K562 (cell line): ENCODE results near the gene ADTRP. TPM values are rescaled to one million over a fixed set of nuclear protein-coding genes. Genes with fewer than 3 reads are reported as not detected.

Source experiments
- ATAC-seq: fragments of 200-7000 bp; cut with Tn5 transposase; 3 replicates; pipeline ENCODE4 v1.9.1; 2020; ENCODE audit warnings: moderate library complexity
- BruUV-seq: library from RNA; stranded (reverse); fragments of 400-500 nt; replicated peaks from 2 replicates; lab custom pipeline; 2021; lab: Mats Ljungman, UMichigan
- CTCF ChIA-PET: fragments of 300-600 bp; formaldehyde crosslinking; extraction: SDS; loops from one replicate; lab custom pipeline; 2021; ENCODE audit warnings: low intra/inter-chr PET ratio; lab: Yijun Ruan, JAX
- POLR2A ChIA-PET: fragments of 300-600, 350-650 bp; sonication (Branson Sonifier 250); formaldehyde crosslinking; extraction: SDS; loops from one replicate; lab custom pipeline; 2021; ENCODE audit warnings: antibody characterized with exemption, inconsistent platforms; lab: Yijun Ruan, JAX
- DNase-seq, 4 experiments: peaks; one replicate each; pipeline versions ENCODE4 v3.0.0 to v3.0.0-alpha.2; 2011 to 2018; ENCODE audit warnings: low spot score in 3 of 4, mixed read lengths in 3 of 4; ENCODE audit errors: extremely low read depth in 1 of 4
- FAIRE-seq: peaks from 2 replicates; lab custom pipeline; 2011; peaks lifted over from hg19 to GRCh38; lab: Jason Lieb, UNC
- H2AFZ ChIP-seq: 2 replicates; pipeline ENCODE4 v1.6.0; 2011; ENCODE audit warnings: low read depth, low read length, control low read depth, inconsistent platforms
- H3K27ac ChIP-seq: fragments of 200-600 bp; 3 replicates; pipeline ENCODE4 v1.8.0; 2011; ENCODE audit warnings: low read depth, mild to moderate bottlenecking, control low read depth, inconsistent platforms, low read length, moderate library complexity, mixed read lengths; ENCODE audit errors: extremely low read depth
- H3K27me3 ChIP-seq, 2 experiments: fragments of 300-600 bp in 1 of 2; 2 replicates in 1 of 2; 3 replicates in 1 of 2; pipeline versions ENCODE4 v1.6.0 to v1.8.0; 2011; ENCODE audit warnings: inconsistent platforms in 2 of 2, low read length in 2 of 2, mild to moderate bottlenecking in 1 of 2, mixed read lengths in 1 of 2, moderate library complexity in 1 of 2; ENCODE audit not compliant: control insufficient read depth in 2 of 2, insufficient read depth in 2 of 2
- H3K36me3 ChIP-seq: fragments of 300-600 bp; 3 replicates; pipeline ENCODE4 v1.8.0; 2011; ENCODE audit warnings: mild to moderate bottlenecking, low read length, inconsistent platforms; ENCODE audit not compliant: control insufficient read depth, insufficient read depth
- H3K4me1 ChIP-seq, 2 experiments: fragments of 200-600 bp in 1 of 2; replicated peaks in 1 of 2; 2 replicates in 1 of 2; 3 replicates in 1 of 2; pipeline versions ENCODE4 v1.5.1 to v1.8.0; 2011; ENCODE audit warnings: inconsistent platforms in 2 of 2, low read length in 2 of 2, mild to moderate bottlenecking in 1 of 2, mixed read lengths in 1 of 2, moderate library complexity in 1 of 2; ENCODE audit not compliant: control insufficient read depth in 2 of 2, insufficient read depth in 2 of 2
- H3K4me2 ChIP-seq: 2 replicates; pipeline ENCODE4 v1.6.1; 2011; ENCODE audit warnings: low read length, control low read depth, inconsistent platforms, mixed read lengths; ENCODE audit not compliant: insufficient read depth
- H3K4me3 ChIP-seq: fragments of 200-600 bp; sonication (generic), shearing (Covaris generic); 2 replicates; pipeline ENCODE4 v1.5.1; 2016; ENCODE audit warnings: control low read depth, inconsistent platforms
- H3K79me2 ChIP-seq: fragments of 200-600 bp; 3 replicates; pipeline ENCODE4 v1.8.0; 2011; ENCODE audit warnings: low read length, inconsistent platforms; ENCODE audit not compliant: control insufficient read depth, insufficient read depth
- H3K9ac ChIP-seq, 2 experiments: 2 replicates each; pipeline versions ENCODE4 v1.6.0 to v1.6.1; 2011; ENCODE audit warnings: low read depth in 2 of 2, low read length in 2 of 2, control low read depth in 1 of 2, inconsistent platforms in 1 of 2, mild to moderate bottlenecking in 1 of 2, mixed read lengths in 1 of 2; ENCODE audit not compliant: insufficient read depth in 1 of 2
- H3K9me1 ChIP-seq: one replicate; pipeline ENCODE4 v1.6.0; 2011; ENCODE audit warnings: inconsistent platforms, mild to moderate bottlenecking, low read length, moderate library complexity; ENCODE audit not compliant: control insufficient read depth, insufficient read depth
- H3K9me3 ChIP-seq: replicated peaks from 2 replicates; pipeline ENCODE4 v1.5.1; 2011; ENCODE audit warnings: low read depth, low read length, inconsistent platforms; ENCODE audit not compliant: control insufficient read depth, insufficient read depth
- H4K20me1 ChIP-seq: replicated peaks from 2 replicates; pipeline ENCODE4 v1.6.1; 2011; ENCODE audit warnings: low read length, inconsistent platforms, mixed read lengths; ENCODE audit not compliant: control insufficient read depth, insufficient read depth
- BHLHE40 ChIP-seq: IDR thresholded peaks from 2 replicates; pipeline ENCODE4 v1.6.1; 2011; ENCODE audit warnings: low read length, improper control_type of control experiment
- BMI1 ChIP-seq: fragments of 150-350 bp; IDR thresholded peaks from 2 replicates; pipeline ENCODE4 v1.6.1; 2014; ENCODE audit warnings: low read length
- CAMTA2 ChIP-seq: fragments of 250-450 bp; sonication (Bioruptor Pico); conservative IDR thresholded peaks from 2 replicates; pipeline ENCODE4 v1.5.1; 2022
- CEBPB ChIP-seq: fragments of 450-650 bp; IDR thresholded peaks from 2 replicates; pipeline ENCODE4 v1.6.1; 2016; ENCODE audit warnings: missing genetic modification characterization, missing compliant biosample characterization
- EZH2 ChIP-seq: IDR thresholded peaks from 2 replicates; pipeline ENCODE4 v1.6.1; 2012; ENCODE audit warnings: low read depth, mild to moderate bottlenecking, inconsistent platforms, low read length, borderline replicate concordance
- HMGN3 ChIP-seq: IDR thresholded peaks from 2 replicates; pipeline ENCODE4 v1.6.1; 2011; ENCODE audit warnings: borderline replicate concordance, low read depth, mild to moderate bottlenecking, mixed read lengths, low read length; ENCODE audit not compliant: insufficient read length; ENCODE audit errors: extremely low read depth
- MEIS2 ChIP-seq: fragments of 450-650 bp; IDR thresholded peaks from 2 replicates; pipeline ENCODE4 v1.6.1; 2014; ENCODE audit warnings: mild to moderate bottlenecking; ENCODE audit not compliant: partially characterized antibody
- RBBP5 ChIP-seq: fragments of 200-600 bp; sonication (generic); IDR thresholded peaks from 2 replicates; pipeline ENCODE4 v1.6.1; 2012; ENCODE audit warnings: borderline replicate concordance, mild to moderate bottlenecking, low read length, control low read depth, inconsistent platforms; ENCODE audit not compliant: insufficient read depth, poor library complexity, severe bottlenecking
- RHOXF2B ChIP-seq: fragments of 250-450 bp; sonication (Bioruptor Pico); conservative IDR thresholded peaks from 2 replicates; pipeline ENCODE4 v1.5.1; 2021
- TAF9B ChIP-seq: fragments of 450-650 bp; IDR thresholded peaks from 2 replicates; pipeline ENCODE4 v1.6.1; 2018; ENCODE audit warnings: mild to moderate bottlenecking; ENCODE audit not compliant: partially characterized antibody
- ZFP36 ChIP-seq: fragments of 150-350 bp; IDR thresholded peaks from 2 replicates; pipeline ENCODE4 v1.6.1; 2018; ENCODE audit warnings: low read length, low read depth; ENCODE audit not compliant: partially characterized antibody
- ZNF347 ChIP-seq: fragments of 450-650 bp; formaldehyde crosslinking; IDR thresholded peaks from 2 replicates; pipeline ENCODE4 v1.4.0; 2020; ENCODE audit warnings: low read depth, mild to moderate bottlenecking, moderate library complexity
- ZNF696 ChIP-seq: fragments of 250-450 bp; sonication (Bioruptor Pico); conservative IDR thresholded peaks from 2 replicates; pipeline ENCODE4 v1.4.0; 2020; ENCODE audit warnings: mild to moderate bottlenecking, moderate library complexity
- WGBS: fragments of 100-300 bp; shearing (Covaris generic); methylation state at CpG from one replicate; pipeline ENCODE4 v1.1.6; 2016; ENCODE audit warnings: low coverage, mixed read lengths; ENCODE audit not compliant: insufficient coverage; ENCODE audit errors: missing lambda C conversion rate; 5-methylcytosine and 5-hydroxymethylcytosine counted together
- in situ Hi-C: fragments of 300-500 bp; cut with MboI; formaldehyde crosslinking; loops from 4 replicates; pipeline ENCODE4 v1.15.0; 2018; ENCODE audit warnings: inconsistent platforms, mixed read lengths
- intact Hi-C: fragments of 100-400 bp; cut with micrococcal nuclease; formaldehyde crosslinking; loops from 2 replicates; pipeline ENCODE4 v1.14.2; 2022
- polyA plus RNA-seq, 8 experiments: library from polyadenylated mRNA; depleted of rRNA in 4 of 8; stranded (reverse) in 5 of 8; unstranded in 3 of 8; fragments of >200 nt; fragmentation: Nextera tagmentation in 2 of 8; fragmentation: Illumina TruSeq in 1 of 8; extraction: Ambion mirVana in 2 of 8; extraction: Trizol in 1 of 8; gene quantifications; 2 replicates each; pipeline versions ENCODE4 v1.2.1 to v1.2.3, GENCODE V29; 2011 to 2014; ENCODE audit warnings: inconsistent platforms in 1 of 8, missing spikeins in 1 of 8
- total RNA-seq, 7 experiments: library from RNA; depleted of rRNA in 6 of 7; stranded (reverse); fragments of >200 nt in 6 of 7; fragmentation: Illumina TruSeq in 2 of 7; extraction: Trizol in 2 of 7; gene quantifications; 2 replicates each; pipeline versions ENCODE4 v1.2.1 to v1.2.3, GENCODE V29; 2011 to 2021; ENCODE audit warnings: low replicate concordance in 1 of 7
- TF ChIP-seq, protein P1 (sequence below): sonication (generic); formaldehyde crosslinking; IDR thresholded peaks from 2 replicates; pipeline ENCODE4 v1.5.0; 2020; ENCODE audit warnings: missing genetic modification reagents

The ADTRP gene
- total and polyA plus RNA-seq, 9 of the 15 experiments (the other 6 are each of a cell fraction or from before 2014, with no cell fraction given) = 7.4 to 24.0 (median 13.6) TPM

DNA sequence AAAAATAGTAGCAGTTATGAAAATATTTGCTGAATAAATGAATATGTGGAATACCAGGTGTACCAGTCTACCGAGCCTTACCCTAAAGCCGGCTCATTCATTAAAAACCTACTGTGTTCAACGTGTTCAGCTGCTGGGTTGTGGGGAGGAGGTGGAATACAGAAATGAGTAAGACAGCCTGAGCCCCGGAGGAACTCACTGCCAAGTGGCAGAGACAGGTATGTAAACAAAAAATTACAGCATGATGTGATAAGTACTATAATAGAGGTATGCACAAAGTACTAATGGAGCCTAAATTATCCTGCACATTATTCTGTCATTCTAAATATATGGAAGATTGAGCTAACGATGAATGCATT lies 6.8 kb upstream of the ADTRP start:
- in situ Hi-C loops = no loop called here
- ChIA-PET POLR2A (interaction anchor here (0.6 to 2.0 kb wide), 6 partner anchors 9 to 375 kb away, joined by 3 to 9 read pairs (median 4); no protein-coding TSS in a partner anchor), CTCF (no interaction called here)
- ATAC-seq (peak; percentile 53), FAIRE-seq (peak; percentile 32), DNase-seq (peak in 1 of 4 experiments; percentile 32)
- WGBS = 13% methylated on average over 5 of the region's 5 CpGs
- H3K36me3 ChIP-seq = no peaks in the 10 kb centered on the region
- peaks cover 2% of the 10 kb centered on the region; the same call in 1 of the 2 replicates for H3K9me3 ChIP-seq
- intact Hi-C loops = no loop called here
- H3K4me2 ChIP-seq = peak overlapping the region; percentile 76
- H2AFZ ChIP-seq = peak overlapping the region; percentile 98
- BruUV-seq = no TSS peak
- peak overlapping the region in 1 of 2 experiments; percentile 56; a peak in 2 of 4 replicates for H3K9ac ChIP-seq
- no peak for TF ChIP-seq CEBPB (tag)
- TF ChIP-seq MEIS2 = peak; percentile 6
- peaks cover 0 to 12% of the 10 kb centered on the region in 2 experiments; a peak in 3 of 5 replicates for H3K4me1 ChIP-seq
- no peaks in the 10 kb centered on the region for H3K9me1 ChIP-seq
- H4K20me1 ChIP-seq = no peaks in the 10 kb centered on the region
- no peak overlapping the region for H3K4me3 ChIP-seq
- no peaks in the 10 kb centered on the region for H3K27me3 ChIP-seq
- H3K27ac ChIP-seq = no peak overlapping the region
- H3K79me2 ChIP-seq = no peaks in the 10 kb centered on the region

DNA sequence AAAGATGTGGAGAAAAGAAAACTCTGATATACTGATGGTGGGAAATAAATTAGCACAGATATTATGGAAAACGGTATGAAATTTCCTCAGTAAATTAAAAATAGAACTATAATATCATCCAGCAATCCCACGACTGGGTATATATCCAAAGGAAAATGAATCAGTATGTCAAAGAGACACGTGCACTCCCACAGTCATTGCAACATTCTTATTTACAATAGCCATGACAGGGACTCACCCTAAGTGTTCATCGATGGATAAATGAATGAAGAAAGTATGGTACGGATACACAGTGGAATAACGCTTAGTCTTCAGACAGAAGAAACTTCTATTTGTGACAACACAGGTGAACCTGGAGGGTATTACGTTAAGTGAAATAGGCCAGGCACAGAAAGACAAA lies 5.7 kb upstream of the ADTRP start:
- no peaks in the 10 kb centered on the region for H4K20me1 ChIP-seq
- ATAC-seq (no peak), FAIRE-seq (no peak), DNase-seq (no peak)
- intact Hi-C loops (no loop called here), in situ Hi-C loops (no loop called here)
- POLR2A ChIA-PET = interaction anchor here (0.7 kb wide), 1 partner anchor 147 kb away, joined by 3 read pairs; no protein-coding TSS in a partner anchor
- peaks cover 2 to 16% of the 10 kb centered on the region in 2 experiments; a peak in 4 of 5 replicates for H3K4me1 ChIP-seq
- H3K9me1 ChIP-seq = no peaks in the 10 kb centered on the region
- CTCF ChIA-PET = no interaction called here
- 65% methylated on average over 7 of the region's 7 CpGs for WGBS
- peaks cover 2% of the 10 kb centered on the region; the same call in 1 of the 2 replicates for H3K9me3 ChIP-seq
- H3K36me3 ChIP-seq = no peaks in the 10 kb centered on the region
- H3K4me2 ChIP-seq = no peak overlapping the region
- TF ChIP-seq BHLHE40 (no peak), CAMTA2 (CRISPR knock-in tag) (no peak), ZNF696 (no peak), EZH2 (no peak), HMGN3 (no peak), BMI1 (no peak), ZFP36 (no peak), TAF9B (no peak), ZNF347 (CRISPR knock-in tag) (no peak), RHOXF2B (CRISPR knock-in tag) (no peak), RBBP5 (no peak)
- TF ChIP-seq, protein P1, sequence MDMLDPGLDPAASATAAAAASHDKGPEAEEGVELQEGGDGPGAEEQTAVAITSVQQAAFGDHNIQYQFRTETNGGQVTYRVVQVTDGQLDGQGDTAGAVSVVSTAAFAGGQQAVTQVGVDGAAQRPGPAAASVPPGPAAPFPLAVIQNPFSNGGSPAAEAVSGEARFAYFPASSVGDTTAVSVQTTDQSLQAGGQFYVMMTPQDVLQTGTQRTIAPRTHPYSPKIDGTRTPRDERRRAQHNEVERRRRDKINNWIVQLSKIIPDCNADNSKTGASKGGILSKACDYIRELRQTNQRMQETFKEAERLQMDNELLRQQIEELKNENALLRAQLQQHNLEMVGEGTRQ (CRISPR knock-in tag) = no peak
- H3K27ac ChIP-seq = no peak overlapping the region
- H3K79me2 ChIP-seq = no peaks in the 10 kb centered on the region
- H3K27me3 ChIP-seq = no peaks in the 10 kb centered on the region
- no peak overlapping the region for H3K4me3 ChIP-seq
- no peak overlapping the region for H2AFZ ChIP-seq
- no TSS peak for BruUV-seq
- no peak overlapping the region for H3K9ac ChIP-seq
